K562 (cell line): ENCODE measurements around the gene RNF207. TPM values are rescaled to one million over a fixed set of nuclear protein-coding genes. Genes with fewer than 3 reads are reported as not detected.

Experiments
- ATF3 ChIP-seq, 2 experiments: fragments of 450-650 bp in 1 of 2; sonication (generic) in 1 of 2; formaldehyde crosslinking in 1 of 2; IDR thresholded peaks in 1 of 2; conservative IDR thresholded peaks in 1 of 2; 2 replicates each; pipeline versions ENCODE4 v1.6.1 to v1.8.1; 2016 to 2023; ENCODE audit warnings: mild to moderate bottlenecking in 2 of 2, moderate library complexity in 2 of 2, inconsistent platforms in 1 of 2, missing genetic modification reagents in 1 of 2
- BRD4 ChIP-seq: fragments of 200-600 bp; sonication (generic); IDR thresholded peaks from 2 replicates; pipeline ENCODE4 v1.6.1; 2017; ENCODE audit warnings: inconsistent platforms
- CXXC5 ChIP-seq: fragments of 250-450 bp; sonication (Bioruptor Pico); IDR thresholded peaks from 2 replicates; pipeline ENCODE4 v1.8.0; 2022; ENCODE audit warnings: inconsistent platforms, mild to moderate bottlenecking, moderate library complexity
- ETV6 ChIP-seq, 3 experiments: fragments of 150-350 bp in 1 of 3; sonication (generic) in 1 of 3; formaldehyde crosslinking in 1 of 3; IDR thresholded peaks; 2 replicates each; pipeline versions ENCODE4 v1.6.1 to v1.8.0; 2014 to 2022; ENCODE audit warnings: borderline replicate concordance in 2 of 3, low read depth in 2 of 3, antibody characterized with exemption in 1 of 3, low read length in 1 of 3, mild to moderate bottlenecking in 1 of 3, missing genetic modification reagents in 1 of 3
- GABPB2 ChIP-seq: fragments of 250-450 bp; sonication (Bioruptor Pico); conservative IDR thresholded peaks from 2 replicates; pipeline ENCODE4 v1.5.1; 2021; ENCODE audit warnings: mild to moderate bottlenecking
- HBP1 ChIP-seq: fragments of 450-650 bp; formaldehyde crosslinking; IDR thresholded peaks from 2 replicates; pipeline ENCODE4 v1.4.0; 2022; ENCODE audit warnings: missing genetic modification characterization
- HDAC3 ChIP-seq: fragments of 450-650 bp; IDR thresholded peaks from 2 replicates; pipeline ENCODE4 v1.6.1; 2018; ENCODE audit warnings: borderline replicate concordance, mild to moderate bottlenecking, moderate library complexity; ENCODE audit not compliant: partially characterized antibody
- HMG20A ChIP-seq: fragments of 450-650 bp; formaldehyde crosslinking; conservative IDR thresholded peaks from 2 replicates; pipeline ENCODE4 v1.4.0; 2020; ENCODE audit warnings: mild to moderate bottlenecking, mixed read lengths
- MTA3 ChIP-seq: fragments of 450-650 bp; formaldehyde crosslinking; IDR thresholded peaks from 2 replicates; pipeline ENCODE4 v1.6.1; 2017; ENCODE audit warnings: mild to moderate bottlenecking, borderline replicate concordance
- NFIC ChIP-seq: fragments of 450-650 bp; IDR thresholded peaks from 2 replicates; pipeline ENCODE4 v1.6.1; 2017; ENCODE audit warnings: mild to moderate bottlenecking, inconsistent platforms
- OTX1 ChIP-seq: fragments of 450-650 bp; formaldehyde crosslinking; IDR thresholded peaks from 2 replicates; pipeline ENCODE4 v1.4.0; 2022; ENCODE audit warnings: mild to moderate bottlenecking
- PCBP1 ChIP-seq: fragments of 200-400 bp; formaldehyde crosslinking; IDR thresholded peaks from 2 replicates; pipeline ENCODE4 v1.6.1; 2018; ENCODE audit warnings: mild to moderate bottlenecking, low read depth, low read length; ENCODE audit not compliant: poor library complexity, severe bottlenecking
- PHF21A ChIP-seq: fragments of 450-650 bp; IDR thresholded peaks from 2 replicates; pipeline ENCODE4 v1.6.1; 2017; ENCODE audit warnings: low read depth, borderline replicate concordance
- RHOXF2B ChIP-seq: fragments of 250-450 bp; sonication (Bioruptor Pico); conservative IDR thresholded peaks from 2 replicates; pipeline ENCODE4 v1.5.1; 2021
- SMAD4 ChIP-seq: fragments of 250-450 bp; sonication (Bioruptor Pico); conservative IDR thresholded peaks from 2 replicates; pipeline ENCODE4 v1.8.0; 2021; ENCODE audit warnings: inconsistent platforms, mild to moderate bottlenecking, moderate library complexity
- SMARCA4 ChIP-seq: fragments of 450-650 bp; IDR thresholded peaks from 2 replicates; pipeline ENCODE4 v1.6.1; 2016
- SP2 ChIP-seq: IDR thresholded peaks from 2 replicates; pipeline ENCODE4 v1.6.1; 2011; ENCODE audit warnings: mild to moderate bottlenecking, low read depth, low read length, moderate library complexity; ENCODE audit not compliant: poor library complexity, severe bottlenecking; ENCODE audit errors: extremely low read depth
- YBX1 ChIP-seq: fragments of 450-650 bp; IDR thresholded peaks from 2 replicates; pipeline ENCODE4 v1.7.1; 2016; ENCODE audit warnings: mild to moderate bottlenecking
- ZFP30 ChIP-seq: fragments of 250-450 bp; sonication (Bioruptor Pico); IDR thresholded peaks from 2 replicates; pipeline ENCODE4 v1.8.0; 2022; ENCODE audit warnings: moderate library complexity, mild to moderate bottlenecking, inconsistent platforms, borderline replicate concordance
- ZNF23 ChIP-seq: fragments of 250-450 bp; sonication (Bioruptor Pico); IDR thresholded peaks from 2 replicates; pipeline ENCODE4 v1.4.0; 2020; ENCODE audit warnings: mild to moderate bottlenecking
- ZNF444 ChIP-seq: fragments of 250-450 bp; sonication (Bioruptor Pico); IDR thresholded peaks from 2 replicates; pipeline ENCODE4 v1.4.0; 2020; ENCODE audit warnings: mild to moderate bottlenecking, moderate library complexity
- ZNF75A ChIP-seq: fragments of 450-650 bp; formaldehyde crosslinking; IDR thresholded peaks from 2 replicates; pipeline ENCODE4 v1.4.0; 2020; ENCODE audit warnings: mild to moderate bottlenecking
- ZSCAN32 ChIP-seq: fragments of 450-650 bp; formaldehyde crosslinking; IDR thresholded peaks from 2 replicates; pipeline ENCODE4 v1.4.0; 2020; ENCODE audit warnings: mild to moderate bottlenecking, moderate library complexity
- polyA plus RNA-seq, 8 experiments: library from polyadenylated mRNA; depleted of rRNA in 4 of 8; stranded (reverse) in 5 of 8; unstranded in 3 of 8; fragments of >200 nt; fragmentation: Nextera tagmentation in 2 of 8; fragmentation: Illumina TruSeq in 1 of 8; extraction: Ambion mirVana in 2 of 8; extraction: Trizol in 1 of 8; gene quantifications; 2 replicates each; pipeline versions ENCODE4 v1.2.1 to v1.2.3, GENCODE V29; 2011 to 2014; ENCODE audit warnings: inconsistent platforms in 1 of 8, missing spikeins in 1 of 8
- total RNA-seq, 7 experiments: library from RNA; depleted of rRNA in 6 of 7; stranded (reverse); fragments of >200 nt in 6 of 7; fragmentation: Illumina TruSeq in 2 of 7; extraction: Trizol in 2 of 7; gene quantifications; 2 replicates each; pipeline versions ENCODE4 v1.2.1 to v1.2.3, GENCODE V29; 2011 to 2021; ENCODE audit warnings: low replicate concordance in 1 of 7
- TF ChIP-seq, protein P1 (sequence below): fragments of 250-450 bp; sonication (Bioruptor Pico); IDR thresholded peaks from 2 replicates; pipeline ENCODE4 v1.5.0; 2020; ENCODE audit warnings: mild to moderate bottlenecking

RNF207 gene
- total and polyA plus RNA-seq, 9 of the 15 experiments (the other 6 are each of a cell fraction or from before 2014, with no cell fraction given): 2.7 to 30.6 (median 12.9) TPM

GRCh38 chr1:6245086-6245868 is 39.4 kb downstream of the RNF207 start (continued):
- TF ChIP-seq MTA3: peak; percentile 33; the same call in 1 of the 2 replicates
- TF ChIP-seq PHF21A: 0 out of 2 replicates have a peak, but pooled peaks have one; percentile 29
- TF ChIP-seq ETV6 (IDR thresholded peaks at IDR 0.05; ENCODE audit: borderline replicate concordance in 1 of 2, low read depth in 2 of 2, low read length in 1 of 2): no peak
- TF ChIP-seq ETV6 (CRISPR knock-in tag; IDR thresholded peaks at IDR 0.05; ENCODE audit: borderline replicate concordance): peak; percentile 81; the same call in 1 of the 2 replicates
- peak; percentile 69 for TF ChIP-seq NFIC
- TF ChIP-seq ZNF444 (CRISPR knock-in tag): no peak
- no peak for TF ChIP-seq ZNF75A (CRISPR knock-in tag)
- peak; percentile 90 for TF ChIP-seq SMAD4
- no peak for TF ChIP-seq GABPB2 (CRISPR knock-in tag)
- TF ChIP-seq HBP1 (CRISPR knock-in tag): 0 out of 2 replicates have a peak, but pooled peaks have one; percentile 10
- no peak for TF ChIP-seq YBX1
- TF ChIP-seq HDAC3: no peak
- no peak for TF ChIP-seq ZFP30
- TF ChIP-seq ATF3 (IDR thresholded peaks at IDR 0.05): no peak
- TF ChIP-seq ATF3 (CRISPR knock-in tag; conservative IDR thresholded peaks at IDR 0.05): peak; percentile 88
- TF ChIP-seq SP2: no peak
- TF ChIP-seq HMG20A (CRISPR knock-in tag): no peak
- no peak for TF ChIP-seq RHOXF2B (CRISPR knock-in tag)
- TF ChIP-seq CXXC5: peak; percentile 90
- no peak for TF ChIP-seq ZNF23 (CRISPR knock-in tag)
- TF ChIP-seq PCBP1: peak; percentile 97
- TF ChIP-seq BRD4: no peak
- TF ChIP-seq, protein P1, sequence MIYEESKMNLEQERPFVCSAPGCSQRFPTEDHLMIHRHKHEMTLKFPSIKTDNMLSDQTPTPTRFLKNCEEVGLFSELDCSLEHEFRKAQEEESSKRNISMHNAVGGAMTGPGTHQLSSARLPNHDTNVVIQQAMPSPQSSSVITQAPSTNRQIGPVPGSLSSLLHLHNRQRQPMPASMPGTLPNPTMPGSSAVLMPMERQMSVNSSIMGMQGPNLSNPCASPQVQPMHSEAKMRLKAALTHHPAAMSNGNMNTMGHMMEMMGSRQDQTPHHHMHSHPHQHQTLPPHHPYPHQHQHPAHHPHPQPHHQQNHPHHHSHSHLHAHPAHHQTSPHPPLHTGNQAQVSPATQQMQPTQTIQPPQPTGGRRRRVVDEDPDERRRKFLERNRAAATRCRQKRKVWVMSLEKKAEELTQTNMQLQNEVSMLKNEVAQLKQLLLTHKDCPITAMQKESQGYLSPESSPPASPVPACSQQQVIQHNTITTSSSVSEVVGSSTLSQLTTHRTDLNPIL (CRISPR knock-in tag): no peak
- TF ChIP-seq ZSCAN32: no peak
- TF ChIP-seq OTX1 (CRISPR knock-in tag): no peak
- no peak for TF ChIP-seq SMARCA4
